Breast epithelium (tissue), 4 donors: Measurements from ENCODE around the gene TMEM117. TPM values are rescaled to one million over a fixed set of nuclear protein-coding genes. Genes with fewer than 3 reads are reported as not detected.
"Not testable (repeated sequence)": the region's sequence is repeated elsewhere in the genome, so short reads cannot be mapped to it uniquely, and the experiment has no call there.

Source experiments
- DNase-seq, 2 donors: peaks; one replicate each; pipeline ENCODE4 v3.0.0-alpha.2; 2019; ENCODE audit warnings: low spot score in 2 of 2
- H3K27ac ChIP-seq, 2 donors: fragments of 200-600 bp; sonication (generic) in 1 of 2; one replicate each; pipeline ENCODE4 v1.5.1; 2016 to 2019; ENCODE audit warnings: mild to moderate bottlenecking in 1 of 2
- H3K27me3 ChIP-seq, 2 donors: fragments of 200-600 bp; sonication (generic) in 1 of 2; one replicate each; pipeline versions ENCODE4 v1.5.1 to v1.6.0; 2017 to 2019; ENCODE audit warnings: control low read depth in 1 of 2, mild to moderate bottlenecking in 1 of 2
- H3K36me3 ChIP-seq: fragments of 200-600 bp; one replicate; pipeline ENCODE4 v1.5.1; 2019
- H3K4me1 ChIP-seq, 2 donors: fragments of 200-600 bp; sonication (generic); one replicate each; pipeline ENCODE4 v1.5.1; 2016 to 2019; ENCODE audit warnings: control low read depth in 1 of 2
- H3K4me3 ChIP-seq, 3 donors: fragments of 200-600 bp; sonication (generic); 1 replicate in 2 of 3; 2 replicates in 1 of 3; pipeline ENCODE4 v1.5.1; 2016 to 2019; ENCODE audit warnings: mild to moderate bottlenecking in 3 of 3, moderate library complexity in 2 of 3
- H3K9me3 ChIP-seq, 2 donors: fragments of 200-600 bp; sonication (generic) in 1 of 2; one replicate each; pipeline ENCODE4 v1.5.1; 2016 to 2019; ENCODE audit warnings: control low read depth in 1 of 2
- CTCF ChIP-seq, 3 donors: fragments of 450-650 bp; IDR thresholded peaks; one replicate each; pipeline ENCODE4 v1.5.1; 2016 to 2017; ENCODE audit warnings: antibody characterized with exemption in 3 of 3, mild to moderate bottlenecking in 3 of 3, moderate library complexity in 3 of 3
- POLR2A ChIP-seq: fragments of 450-650 bp; IDR thresholded peaks from one replicate; pipeline ENCODE4 v1.6.1; 2016; ENCODE audit warnings: antibody characterized with exemption, mild to moderate bottlenecking, moderate library complexity
- POLR2AphosphoS5 ChIP-seq, 3 donors: sonication (generic); formaldehyde crosslinking; IDR thresholded peaks; one replicate each; pipeline ENCODE4 v1.6.1; 2017; ENCODE audit warnings: antibody characterized with exemption in 3 of 3
- intact Hi-C: fragments of 100-400 bp; cut with DNase I; formaldehyde crosslinking; loops from one replicate; pipeline ENCODE4 v1.15.1; 2023; ENCODE audit warnings: low total_unique reads
- total RNA-seq, 3 donors: library from RNA; depleted of rRNA; stranded (reverse); fragments of >200 nt; gene quantifications; one replicate each; pipeline ENCODE4 v1.1.0, GENCODE V29; 2016

Gene TMEM117
- total RNA-seq, 3 donors from 2014 or later: 6.1 to 17.1 (median 7.2) TPM

- Histone ChIP-seq H3K4me3 (no peak overlapping the region), H3K27ac (no peak overlapping the region), H3K4me1 (no peaks in the 10 kb centered on the region), H3K27me3 (no peaks in the 10 kb centered on the region), H3K9me3 (no peaks in the 10 kb centered on the region), H3K36me3 (no peaks in the 10 kb centered on the region)
- no peak for DNase-seq
- no peak for TF ChIP-seq POLR2A
- no peak for TF ChIP-seq POLR2AphosphoS5 (IDR thresholded peaks at IDR 0.05)
- TF ChIP-seq CTCF (IDR thresholded peaks at IDR 0.05): no peak
- intact Hi-C loops: no loop called here
These were observed 23.1 kb downstream of the TMEM117 start for GRCh38 chr12:43858991-43859390.

- H3K27me3 ChIP-seq: no peaks in the 10 kb centered on the region
- no peak overlapping the region for H3K27ac ChIP-seq
- H3K36me3 ChIP-seq: no peaks in the 10 kb centered on the region
- no peaks in the 10 kb centered on the region for H3K4me1 ChIP-seq
- TF ChIP-seq CTCF (IDR thresholded peaks at IDR 0.05): no peak
- no peak for TF ChIP-seq POLR2A
- TF ChIP-seq POLR2AphosphoS5 (IDR thresholded peaks at IDR 0.05): no peak
- intact Hi-C loops: no loop called here
- no peak for DNase-seq
- H3K4me3 ChIP-seq: no peak overlapping the region
- H3K9me3 ChIP-seq: no peaks in the 10 kb centered on the region
These were observed 25.3 kb downstream of the TMEM117 start for GRCh38 chr12:43861015-43861839.

GRCh38 chr12:43861840-43862150 is 25.9 kb downstream of the TMEM117 start:
- Histone ChIP-seq H3K4me1 (no peaks in the 10 kb centered on the region), H3K36me3 (no peaks in the 10 kb centered on the region), H3K4me3 (no peak overlapping the region), H3K9me3 (no peaks in the 10 kb centered on the region), H3K27ac (no peak overlapping the region), H3K27me3 (no peaks in the 10 kb centered on the region)
- no peak for TF ChIP-seq POLR2A
- intact Hi-C loops: no loop called here
- no peak for DNase-seq

- TF ChIP-seq POLR2AphosphoS5 (IDR thresholded peaks at IDR 0.05): no peak
- TF ChIP-seq POLR2A: no peak
- TF ChIP-seq CTCF (IDR thresholded peaks at IDR 0.05): no peak
- intact Hi-C loops: no loop called here
- DNase-seq: no peak
- Histone ChIP-seq H3K9me3 (no peaks in the 10 kb centered on the region), H3K4me1 (no peaks in the 10 kb centered on the region), H3K36me3 (no peaks in the 10 kb centered on the region), H3K4me3 (no peak overlapping the region), H3K27ac (no peak overlapping the region), H3K27me3 (no peaks in the 10 kb centered on the region)
These were observed 28.0 kb downstream of the TMEM117 start for GRCh38 chr12:43863770-43864366.

- H3K36me3 ChIP-seq, intact Hi-C loops, H3K4me1 ChIP-seq, DNase-seq, H3K27me3 ChIP-seq, H3K27ac ChIP-seq, H3K4me3 ChIP-seq, H3K9me3 ChIP-seq: not testable (repeated sequence)
These were observed 28.7 kb downstream of the TMEM117 start for GRCh38 chr12:43864557-43864956.

- intact Hi-C loops: no loop called here
- no peak for TF ChIP-seq POLR2AphosphoS5 (IDR thresholded peaks at IDR 0.05)
- no peak for TF ChIP-seq CTCF (IDR thresholded peaks at IDR 0.05)
- no peak for TF ChIP-seq POLR2A
- Histone ChIP-seq H3K27me3 (no peaks in the 10 kb centered on the region), H3K36me3 (no peaks in the 10 kb centered on the region), H3K4me1 (no peaks in the 10 kb centered on the region), H3K9me3 (no peaks in the 10 kb centered on the region), H3K4me3 (no peak overlapping the region), H3K27ac (no peak overlapping the region)
- no peak for DNase-seq
These were observed 33.3 kb downstream of the TMEM117 start for GRCh38 chr12:43869184-43869583.

GRCh38 chr12:43869765-43870164 is 33.9 kb downstream of the TMEM117 start:
- H3K9me3 ChIP-seq, H3K4me1 ChIP-seq, H3K4me3 ChIP-seq, H3K27me3 ChIP-seq, H3K36me3 ChIP-seq, H3K27ac ChIP-seq, intact Hi-C loops, DNase-seq: not testable (repeated sequence)

GRCh38 chr12:43871258-43871657 is 35.4 kb downstream of the TMEM117 start:
- DNase-seq, H3K27me3 ChIP-seq, H3K36me3 ChIP-seq, intact Hi-C loops, H3K9me3 ChIP-seq, H3K27ac ChIP-seq, H3K4me1 ChIP-seq, H3K4me3 ChIP-seq: not testable (repeated sequence)
